ENCODE measurements around the gene SNAPC2. TPM values are rescaled to one million over a fixed set of nuclear protein-coding genes. Genes with fewer than 3 reads are reported as not detected.

The SNAPC2 gene
- total and polyA plus RNA-seq, 2 of the 13 experiments (the other 11 are each of a cell fraction or from before 2014, with no cell fraction given): 10.2 to 12.7 TPM

DNA sequence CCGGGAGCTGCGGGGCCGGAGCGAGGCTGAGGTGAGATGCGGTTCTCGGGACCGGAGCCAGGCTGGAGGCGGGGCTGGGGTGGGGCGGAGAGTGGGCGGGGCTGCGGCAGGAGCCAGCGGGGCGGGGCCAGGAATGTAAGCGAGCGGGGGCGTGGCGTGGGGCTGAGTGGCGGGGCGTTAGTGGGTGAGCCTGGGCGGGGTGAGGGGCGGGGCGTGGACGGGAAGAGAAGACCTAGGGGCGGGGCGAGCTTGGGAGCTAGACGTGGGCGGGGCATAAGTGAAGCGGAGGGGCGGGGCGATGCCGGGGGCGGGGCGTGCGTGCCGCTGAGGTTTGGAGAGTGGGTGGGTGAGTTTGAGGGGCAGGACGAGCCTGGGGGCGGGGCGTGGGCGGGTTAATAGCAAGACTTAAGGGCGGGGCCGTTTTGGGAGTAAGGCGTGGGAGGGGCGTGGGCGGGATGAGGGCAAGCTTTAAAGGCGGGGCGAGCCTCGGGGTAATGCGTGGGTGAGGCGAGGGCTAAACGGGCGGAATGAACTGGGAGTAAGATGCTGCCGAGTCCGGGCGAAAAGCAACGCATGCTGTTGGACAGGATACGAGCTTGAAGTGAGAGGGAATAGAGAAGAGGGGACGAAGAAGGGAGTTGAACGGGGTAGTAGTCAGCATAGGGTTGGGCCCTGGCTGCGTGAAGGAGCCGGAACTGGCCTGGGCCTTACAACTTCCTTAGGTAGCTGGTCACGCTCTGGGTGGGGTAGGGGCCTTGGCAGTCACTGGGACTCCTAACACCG lies 572 bp downstream of the SNAPC2 start:
- Histone ChIP-seq H3K4me2 (ENCODE audit: low read depth, low read length) (peak overlapping the region; percentile 91), H2AFZ (ENCODE audit: low read length) (no peak overlapping the region), H3K4me3 (replicated peaks in 1 of 3; ENCODE audit: insufficient read depth in 1 of 3, low read depth in 2 of 3, low read length in 3 of 3) (peak overlapping the region; percentile 85 to 89 (median 87)), H3K27me3 (ENCODE audit: control insufficient read depth in 1 of 2, insufficient read depth in 2 of 2, low read length in 2 of 2) (no peaks in the 10 kb centered on the region; a peak in 1 of 5 replicates), H3K4me1 (ENCODE audit: insufficient read depth, low read length) (peaks cover 33% of the 10 kb centered on the region), H3K79me2 (ENCODE audit: insufficient read depth, low read length) (no peaks in the 10 kb centered on the region), H3K9me3 (ENCODE audit: low read length) (no peaks in the 10 kb centered on the region), H3K36me3 (replicated peaks in 1 of 2; ENCODE audit: control insufficient read depth in 1 of 2, insufficient read depth in 2 of 2, low read length in 2 of 2) (peaks cover 5 to 10% of the 10 kb centered on the region in 2 experiments; a peak in 2 of 5 replicates), H3K9ac (ENCODE audit: insufficient read depth, low read depth, low read length) (peak overlapping the region; percentile 86), H4K20me1 (ENCODE audit: insufficient read depth, low read length) (peaks cover 5% of the 10 kb centered on the region; the same call in 1 of the 2 replicates), H3K27ac (ENCODE audit: extremely low read length, insufficient read depth, low read length) (peak overlapping the region; percentile 92)
- in situ Hi-C loops (cut with HindIII; ENCODE audit: extremely low pct_ligation_motif_present, low pct_unique_long_range_greater_than_20kb) (loop anchor here (5.0 kb wide), 1 partner anchor 68 kb away; no protein-coding TSS in a partner anchor), intact Hi-C loops (cut with micrococcal nuclease; ENCODE audit: unreplicated experiment) (no loop called here)
- BruUV-seq (replicated peaks): no TSS peak
- FAIRE-seq (no peak), ATAC-seq (no peak; the same call in 1 of the 3 replicates), DNase-seq (ENCODE audit: low spot score) (peak; percentile 77)
- CTCF ChIA-PET (ENCODE audit: low intra/inter-chr PET ratio, low total read pairs): interaction anchor here (1.4 to 1.7 kb wide), 2 partner anchors 52 to 67 kb away, joined by 3 to 5 read pairs; no protein-coding TSS in a partner anchor
- WGBS (ENCODE audit: low lambda C conversion rate): 11% methylated on average over 60 of the region's 62 CpGs
- POLR2A ChIA-PET: interaction anchor here (0.6 to 6.4 kb wide), 19 partner anchors 9 to 1200 kb away, joined by 3 to 85 read pairs (median 10); partner anchors contain the start of genes C3, LRRC8E, MAP2K7 and TIMM44
- no peak for TF ChIP-seq HMGA1 (CRISPR knock-in tag; conservative IDR thresholded peaks at IDR 0.05)
- TF ChIP-seq, protein P1, sequence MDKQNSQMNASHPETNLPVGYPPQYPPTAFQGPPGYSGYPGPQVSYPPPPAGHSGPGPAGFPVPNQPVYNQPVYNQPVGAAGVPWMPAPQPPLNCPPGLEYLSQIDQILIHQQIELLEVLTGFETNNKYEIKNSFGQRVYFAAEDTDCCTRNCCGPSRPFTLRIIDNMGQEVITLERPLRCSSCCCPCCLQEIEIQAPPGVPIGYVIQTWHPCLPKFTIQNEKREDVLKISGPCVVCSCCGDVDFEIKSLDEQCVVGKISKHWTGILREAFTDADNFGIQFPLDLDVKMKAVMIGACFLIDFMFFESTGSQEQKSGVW (CRISPR knock-in tag; IDR thresholded peaks at IDR 0.05; ENCODE audit: borderline replicate concordance): no peak
- TF ChIP-seq TAF1 (CRISPR knock-in tag; IDR thresholded peaks at IDR 0.05): no peak
- no peak for TF ChIP-seq SP1 (IDR thresholded peaks at IDR 0.05)
- TF ChIP-seq SP1 (CRISPR knock-in tag; IDR thresholded peaks at IDR 0.05): peak; percentile 27; the same call in 1 of the 2 replicates
- TF ChIP-seq, protein P2, sequence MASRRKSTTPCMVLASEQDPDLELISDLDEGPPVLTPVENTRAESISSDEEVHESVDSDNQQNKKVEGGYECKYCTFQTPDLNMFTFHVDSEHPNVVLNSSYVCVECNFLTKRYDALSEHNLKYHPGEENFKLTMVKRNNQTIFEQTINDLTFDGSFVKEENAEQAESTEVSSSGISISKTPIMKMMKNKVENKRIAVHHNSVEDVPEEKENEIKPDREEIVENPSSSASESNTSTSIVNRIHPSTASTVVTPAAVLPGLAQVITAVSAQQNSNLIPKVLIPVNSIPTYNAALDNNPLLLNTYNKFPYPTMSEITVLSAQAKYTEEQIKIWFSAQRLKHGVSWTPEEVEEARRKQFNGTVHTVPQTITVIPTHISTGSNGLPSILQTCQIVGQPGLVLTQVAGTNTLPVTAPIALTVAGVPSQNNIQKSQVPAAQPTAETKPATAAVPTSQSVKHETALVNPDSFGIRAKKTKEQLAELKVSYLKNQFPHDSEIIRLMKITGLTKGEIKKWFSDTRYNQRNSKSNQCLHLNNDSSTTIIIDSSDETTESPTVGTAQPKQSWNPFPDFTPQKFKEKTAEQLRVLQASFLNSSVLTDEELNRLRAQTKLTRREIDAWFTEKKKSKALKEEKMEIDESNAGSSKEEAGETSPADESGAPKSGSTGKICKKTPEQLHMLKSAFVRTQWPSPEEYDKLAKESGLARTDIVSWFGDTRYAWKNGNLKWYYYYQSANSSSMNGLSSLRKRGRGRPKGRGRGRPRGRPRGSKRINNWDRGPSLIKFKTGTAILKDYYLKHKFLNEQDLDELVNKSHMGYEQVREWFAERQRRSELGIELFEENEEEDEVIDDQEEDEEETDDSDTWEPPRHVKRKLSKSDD (CRISPR knock-in tag; IDR thresholded peaks at IDR 0.05; ENCODE audit: low read depth): no peak
- TF ChIP-seq RCOR2 (CRISPR knock-in tag; IDR thresholded peaks at IDR 0.05): no peak
- no peak for TF ChIP-seq ZNF746 (CRISPR knock-in tag; IDR thresholded peaks at IDR 0.05)
- no peak for TF ChIP-seq U2AF2 (IDR thresholded peaks at IDR 0.05; ENCODE audit: low read depth, low read length)
- TF ChIP-seq FOXC1 (CRISPR knock-in tag; IDR thresholded peaks at IDR 0.05; ENCODE audit: borderline replicate concordance): no peak
- TF ChIP-seq ZNF205 (CRISPR knock-in tag; IDR thresholded peaks at IDR 0.05): no peak
- TF ChIP-seq, protein P3, sequence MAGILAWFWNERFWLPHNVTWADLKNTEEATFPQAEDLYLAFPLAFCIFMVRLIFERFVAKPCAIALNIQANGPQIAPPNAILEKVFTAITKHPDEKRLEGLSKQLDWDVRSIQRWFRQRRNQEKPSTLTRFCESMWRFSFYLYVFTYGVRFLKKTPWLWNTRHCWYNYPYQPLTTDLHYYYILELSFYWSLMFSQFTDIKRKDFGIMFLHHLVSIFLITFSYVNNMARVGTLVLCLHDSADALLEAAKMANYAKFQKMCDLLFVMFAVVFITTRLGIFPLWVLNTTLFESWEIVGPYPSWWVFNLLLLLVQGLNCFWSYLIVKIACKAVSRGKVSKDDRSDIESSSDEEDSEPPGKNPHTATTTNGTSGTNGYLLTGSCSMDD (CRISPR knock-in tag; IDR thresholded peaks at IDR 0.05): no peak
- no peak for TF ChIP-seq POLR2AphosphoS2 (IDR thresholded peaks at IDR 0.05; ENCODE audit: low read depth, low read length)
- TF ChIP-seq SALL1 (CRISPR knock-in tag; IDR thresholded peaks at IDR 0.05): 0 out of 2 replicates have a peak, but pooled peaks have one; percentile 12
- no peak for TF ChIP-seq ZNF251 (CRISPR knock-in tag; IDR thresholded peaks at IDR 0.05)
- TF ChIP-seq, protein P4, sequence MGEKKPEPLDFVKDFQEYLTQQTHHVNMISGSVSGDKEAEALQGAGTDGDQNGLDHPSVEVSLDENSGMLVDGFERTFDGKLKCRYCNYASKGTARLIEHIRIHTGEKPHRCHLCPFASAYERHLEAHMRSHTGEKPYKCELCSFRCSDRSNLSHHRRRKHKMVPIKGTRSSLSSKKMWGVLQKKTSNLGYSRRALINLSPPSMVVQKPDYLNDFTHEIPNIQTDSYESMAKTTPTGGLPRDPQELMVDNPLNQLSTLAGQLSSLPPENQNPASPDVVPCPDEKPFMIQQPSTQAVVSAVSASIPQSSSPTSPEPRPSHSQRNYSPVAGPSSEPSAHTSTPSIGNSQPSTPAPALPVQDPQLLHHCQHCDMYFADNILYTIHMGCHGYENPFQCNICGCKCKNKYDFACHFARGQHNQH (CRISPR knock-in tag; IDR thresholded peaks at IDR 0.05): no peak
- TF ChIP-seq TOPORS (CRISPR knock-in tag; IDR thresholded peaks at IDR 0.05): no peak
